ENCODE results near the gene GDPD5.

The GDPD5 gene

GRCh38 chr11:75566763-75567279, 41.1 kb upstream of the GDPD5 start:
- WGBS, result 96% methylated on average over 30 of the region's 34 CpGs
- Histone ChIP-seq H2AFZ (ENCODE audit: low read depth, low read length) (no peak overlapping the region), H3K79me1 (replicated peaks; ENCODE audit: low read length, poor library complexity, severe bottlenecking) (peaks cover 16% of the 10 kb centered on the region), H2BK15ac (ENCODE audit: low read depth, poor library complexity, severe bottlenecking) (no peak overlapping the region), H3K4me2 (ENCODE audit: low read length, poor library complexity, severe bottlenecking) (no peak overlapping the region), H3K4ac (ENCODE audit: low read depth in 1 of 2, low read length in 2 of 2) (no peak overlapping the region), H4K91ac (ENCODE audit: low read length) (no peak overlapping the region), H4K8ac (ENCODE audit: low read length) (no peak overlapping the region), H2BK12ac (ENCODE audit: low read length in 2 of 2) (no peak overlapping the region), H3K27me3 (ENCODE audit: control insufficient read depth in 1 of 2, insufficient read depth in 1 of 2, low read length in 2 of 2) (no peaks in the 10 kb centered on the region), H2AK5ac (ENCODE audit: low read length, severe bottlenecking) (peak overlapping the region; percentile 41), H3K4me3 (ENCODE audit: insufficient read depth in 1 of 2, low read depth in 1 of 2, low read length in 2 of 2) (peak overlapping the region in 1 of 2 experiments; percentile 86), H3K4me1 (ENCODE audit: control insufficient read depth, insufficient read depth, low read depth, low read length) (peaks cover 45% of the 10 kb centered on the region), H3K27ac (ENCODE audit: low read length, poor library complexity, severe bottlenecking) (peak overlapping the region; percentile 17), H3K36me3 (ENCODE audit: control insufficient read depth in 1 of 2, insufficient read depth in 2 of 2, low read depth in 1 of 2, low read length in 2 of 2) (peaks cover 54 to 62% of the 10 kb centered on the region in 2 experiments), H3K9me3 (ENCODE audit: control insufficient read depth, low read length) (no peaks in the 10 kb centered on the region), H3K18ac (ENCODE audit: low read depth in 1 of 2, low read length in 2 of 2) (no peak overlapping the region), H3K23ac (ENCODE audit: low read length in 2 of 2) (no peak overlapping the region), H2BK5ac (ENCODE audit: low read depth, low read length, poor library complexity, severe bottlenecking) (no peak overlapping the region), H2BK120ac (ENCODE audit: low read depth, low read length) (no peak overlapping the region), H3K9ac (ENCODE audit: low read length) (peak overlapping the region; percentile 95), H3K14ac (ENCODE audit: low read length in 2 of 2) (no peak overlapping the region)
- DNase-seq, result no peak

DNA sequence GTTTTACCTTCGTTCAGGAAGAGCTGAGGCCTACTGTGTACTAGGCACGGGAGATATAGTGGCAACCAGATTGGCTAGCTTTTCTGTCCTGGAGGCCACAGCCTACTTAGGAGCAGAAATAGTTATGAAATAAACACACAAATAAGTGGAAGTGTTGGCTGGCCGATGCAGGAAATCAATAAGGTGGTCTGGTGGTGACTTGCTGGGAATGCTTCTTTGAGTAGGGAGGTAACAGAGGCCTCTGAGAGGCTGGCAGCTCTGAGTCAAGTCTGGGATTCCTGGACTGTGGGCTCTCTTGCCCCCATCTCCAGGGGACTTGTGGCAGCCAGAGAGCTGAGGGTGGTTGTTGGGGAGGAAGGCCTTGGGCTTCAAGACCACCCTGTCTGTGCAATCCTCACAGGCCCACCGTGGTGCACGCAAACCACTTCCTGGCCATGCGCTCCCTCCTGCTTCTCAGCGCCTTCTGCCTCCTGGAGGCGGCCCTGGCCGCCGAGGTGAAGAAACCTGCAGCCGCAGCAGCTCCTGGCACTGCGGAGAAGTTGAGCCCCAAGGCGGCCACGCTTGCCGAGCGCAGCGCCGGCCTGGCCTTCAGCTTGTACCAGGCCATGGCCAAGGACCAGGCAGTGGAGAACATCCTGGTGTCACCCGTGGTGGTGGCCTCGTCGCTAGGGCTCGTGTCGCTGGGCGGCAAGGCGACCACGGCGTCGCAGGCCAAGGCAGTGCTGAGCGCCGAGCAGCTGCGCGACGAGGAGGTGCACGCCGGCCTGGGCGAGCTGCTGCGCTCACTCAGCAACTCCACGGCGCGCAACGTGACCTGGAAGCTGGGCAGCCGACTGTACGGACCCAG, 40.4 kb upstream of the GDPD5 start:
- H3K4me1 ChIP-seq (ENCODE audit: control insufficient read depth, insufficient read depth, low read depth, low read length), result peaks cover 52% of the 10 kb centered on the region
- peak overlapping the region in 1 of 2 experiments; percentile 5 for H3K18ac ChIP-seq (ENCODE audit: low read depth in 1 of 2, low read length in 2 of 2)
- no peaks in the 10 kb centered on the region for H3K27me3 ChIP-seq (ENCODE audit: control insufficient read depth in 1 of 2, insufficient read depth in 1 of 2, low read length in 2 of 2)
- peaks cover 48 to 55% of the 10 kb centered on the region in 2 experiments for H3K36me3 ChIP-seq (ENCODE audit: control insufficient read depth in 1 of 2, insufficient read depth in 2 of 2, low read depth in 1 of 2, low read length in 2 of 2)
- H2BK120ac ChIP-seq (ENCODE audit: low read depth, low read length), result no peak overlapping the region
- no peak for DNase-seq
- H3K4ac ChIP-seq (ENCODE audit: low read depth in 1 of 2, low read length in 2 of 2), result no peak overlapping the region
- H4K8ac ChIP-seq (ENCODE audit: low read length), result no peak overlapping the region
- H4K91ac ChIP-seq (ENCODE audit: low read length), result no peak overlapping the region
- H2AFZ ChIP-seq (ENCODE audit: low read depth, low read length), result no peak overlapping the region
- peak overlapping the region; percentile 69 for H2AK5ac ChIP-seq (ENCODE audit: low read length, severe bottlenecking)
- no peak overlapping the region for H2BK12ac ChIP-seq (ENCODE audit: low read length in 2 of 2)
- peak overlapping the region in 1 of 2 experiments; percentile 86 for H3K4me3 ChIP-seq (ENCODE audit: insufficient read depth in 1 of 2, low read depth in 1 of 2, low read length in 2 of 2)
- WGBS, result 96% methylated on average over 43 of the region's 43 CpGs
- H3K27ac ChIP-seq (ENCODE audit: low read length, poor library complexity, severe bottlenecking), result peak overlapping the region; percentile 99
- peak overlapping the region; percentile 24 for H2BK5ac ChIP-seq (ENCODE audit: low read depth, low read length, poor library complexity, severe bottlenecking)
- H3K9ac ChIP-seq (ENCODE audit: low read length), result peak overlapping the region; percentile 95
- H3K14ac ChIP-seq (ENCODE audit: low read length in 2 of 2), result no peak overlapping the region
- H3K4me2 ChIP-seq (ENCODE audit: low read length, poor library complexity, severe bottlenecking), result peak overlapping the region; percentile 18
- H3K23ac ChIP-seq (ENCODE audit: low read length in 2 of 2), result no peak overlapping the region
- peaks cover 12% of the 10 kb centered on the region for H3K79me1 ChIP-seq (replicated peaks; ENCODE audit: low read length, poor library complexity, severe bottlenecking)
- no peaks in the 10 kb centered on the region for H3K9me3 ChIP-seq (ENCODE audit: control insufficient read depth, low read length)
- no peak overlapping the region for H2BK15ac ChIP-seq (ENCODE audit: low read depth, poor library complexity, severe bottlenecking)

DNA sequence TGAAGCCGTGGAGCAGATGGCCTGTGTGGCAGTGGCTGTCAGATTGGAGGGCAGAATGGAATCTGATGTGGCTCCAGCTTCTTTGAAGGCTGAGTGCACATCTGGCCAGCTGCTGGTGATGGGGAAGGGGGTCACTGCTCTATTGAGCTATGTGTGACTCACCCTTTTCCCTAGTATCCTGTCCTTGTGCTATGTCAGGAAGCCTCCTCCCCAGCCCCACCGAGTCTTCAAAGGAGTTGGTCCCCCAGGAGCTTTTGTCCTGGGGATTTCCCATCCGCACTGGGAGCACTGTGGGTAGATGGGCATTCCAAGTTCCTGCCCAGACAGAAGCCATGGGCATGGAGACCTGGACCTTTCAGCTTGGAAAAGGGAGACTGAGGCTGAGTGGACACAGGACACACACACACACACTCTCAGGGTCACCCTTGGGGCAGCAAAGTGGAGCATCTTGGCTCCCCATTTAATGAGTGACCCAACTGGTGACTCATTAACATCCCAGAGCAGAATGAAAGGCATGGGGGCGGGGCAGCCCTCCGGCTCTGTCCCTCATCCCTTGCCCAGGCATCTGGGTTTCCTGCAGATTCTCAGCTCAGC, 39.6 kb upstream of the GDPD5 start:
- Histone ChIP-seq H3K36me3 (ENCODE audit: control insufficient read depth in 1 of 2, insufficient read depth in 2 of 2, low read depth in 1 of 2, low read length in 2 of 2) (peaks cover 41 to 47% of the 10 kb centered on the region in 2 experiments), H4K8ac (ENCODE audit: low read length) (no peak overlapping the region), H3K4me3 (ENCODE audit: insufficient read depth in 1 of 2, low read depth in 1 of 2, low read length in 2 of 2) (peak overlapping the region in 1 of 2 experiments; percentile 86), H3K14ac (ENCODE audit: low read length in 2 of 2) (no peak overlapping the region), H3K9me3 (ENCODE audit: control insufficient read depth, low read length) (no peaks in the 10 kb centered on the region), H3K9ac (ENCODE audit: low read length) (peak overlapping the region; percentile 95), H3K18ac (ENCODE audit: low read depth in 1 of 2, low read length in 2 of 2) (peak overlapping the region in 1 of 2 experiments; percentile 64), H3K4me1 (ENCODE audit: control insufficient read depth, insufficient read depth, low read depth, low read length) (peaks cover 48% of the 10 kb centered on the region), H2BK5ac (ENCODE audit: low read depth, low read length, poor library complexity, severe bottlenecking) (peak overlapping the region; percentile 26), H3K4ac (ENCODE audit: low read depth in 1 of 2, low read length in 2 of 2) (no peak overlapping the region), H2AFZ (ENCODE audit: low read depth, low read length) (no peak overlapping the region), H4K91ac (ENCODE audit: low read length) (no peak overlapping the region), H2BK120ac (ENCODE audit: low read depth, low read length) (no peak overlapping the region), H3K4me2 (ENCODE audit: low read length, poor library complexity, severe bottlenecking) (no peak overlapping the region), H2BK12ac (ENCODE audit: low read length in 2 of 2) (no peak overlapping the region), H3K27me3 (ENCODE audit: control insufficient read depth in 1 of 2, insufficient read depth in 1 of 2, low read length in 2 of 2) (no peaks in the 10 kb centered on the region), H3K23ac (ENCODE audit: low read length in 2 of 2) (peak overlapping the region in 1 of 2 experiments; percentile 11), H3K27ac (ENCODE audit: low read length, poor library complexity, severe bottlenecking) (peak overlapping the region; percentile 99), H2AK5ac (ENCODE audit: low read length, severe bottlenecking) (peak overlapping the region; percentile 89), H2BK15ac (ENCODE audit: low read depth, poor library complexity, severe bottlenecking) (no peak overlapping the region), H3K79me1 (replicated peaks; ENCODE audit: low read length, poor library complexity, severe bottlenecking) (peaks cover 6% of the 10 kb centered on the region)
- peak; percentile 88 for DNase-seq
- whole genome bisulfite sequencing, result 25% methylated on average over 5 of the region's 5 CpGs
